GM19240 (cell line): ENCODE results near the gene NISCH.
A peak's percentile ranks its signal among the peaks of the same experiment; 100 is the strongest.

Experiments used
- DNase-seq: peaks from one replicate; pipeline ENCODE4 v3.0.0; 2011; ENCODE audit warnings: low spot score; ENCODE audit not compliant: insufficient read length

Gene NISCH

DNA sequence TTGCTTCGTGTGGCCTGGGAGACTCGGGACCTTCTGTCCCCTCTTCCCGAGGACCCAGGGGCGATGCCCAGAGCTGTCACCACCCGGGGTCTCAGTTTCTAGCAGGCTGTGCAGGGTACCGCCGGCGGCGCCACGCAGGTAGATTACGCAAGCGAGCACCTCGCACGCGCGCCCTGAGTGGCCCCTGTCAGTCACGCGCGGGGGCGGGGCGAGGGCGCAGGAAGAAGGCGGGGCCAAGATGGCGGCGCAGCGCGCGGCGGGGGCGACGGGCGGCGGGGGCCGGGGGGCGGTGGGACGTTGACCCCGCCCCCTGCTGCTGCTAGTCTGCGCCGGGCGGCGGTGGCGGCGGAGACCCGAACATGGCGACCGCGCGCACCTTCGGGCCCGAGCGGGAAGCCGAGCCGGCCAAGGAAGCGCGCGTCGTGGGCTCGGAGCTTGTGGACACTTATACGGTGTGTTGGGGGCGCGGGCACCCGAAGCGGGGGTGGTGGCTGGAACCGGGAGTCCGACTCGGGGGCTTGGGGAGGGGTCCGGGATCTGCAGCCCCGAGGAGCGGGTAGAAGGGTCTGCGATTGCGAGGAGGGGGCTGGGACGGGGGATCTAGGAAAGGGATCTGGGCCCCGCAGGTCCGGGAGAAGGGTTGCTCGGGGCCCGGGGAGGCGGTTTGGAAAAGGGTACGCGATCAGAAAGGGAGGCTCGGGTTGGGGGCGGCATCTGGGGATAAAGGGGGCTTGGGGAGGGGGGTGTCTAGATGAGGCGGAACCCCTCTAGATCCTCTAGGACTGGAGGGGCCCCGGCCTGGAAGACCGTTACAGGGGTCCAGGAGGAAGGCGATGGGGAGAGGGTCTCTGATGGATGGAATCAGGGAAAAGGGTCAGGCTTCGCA lies at the start of gene NISCH:
NISCH (plus strand) TSS at position 322 of the 886 bp plus-strand sequence; CDS start at position 360, 38 bp downstream.
- DNase-seq, result peak; percentile 87

DNA sequence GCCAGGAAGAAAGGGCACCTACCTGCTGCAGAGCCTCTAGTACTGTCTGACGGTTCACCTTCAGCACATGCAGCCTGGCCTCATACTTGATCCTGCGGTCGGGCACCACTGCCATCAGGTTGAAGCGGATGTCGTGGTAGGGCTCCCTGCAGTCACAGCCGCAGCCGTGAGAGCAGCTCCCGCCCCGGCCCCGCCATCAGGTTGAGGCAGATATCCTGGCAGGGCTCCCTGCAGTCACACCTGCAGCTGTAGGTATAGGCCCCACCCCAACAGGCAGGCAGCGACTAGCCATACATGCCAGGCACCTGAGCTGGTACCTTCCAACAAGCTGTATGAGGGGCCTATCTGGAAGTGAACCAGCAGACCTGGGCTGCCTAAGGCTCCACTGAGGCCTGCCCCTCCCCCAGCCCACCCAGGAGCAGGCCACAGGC lies 49.2 kb upstream of the NISCH start:
- no peak for DNase-seq

DNA sequence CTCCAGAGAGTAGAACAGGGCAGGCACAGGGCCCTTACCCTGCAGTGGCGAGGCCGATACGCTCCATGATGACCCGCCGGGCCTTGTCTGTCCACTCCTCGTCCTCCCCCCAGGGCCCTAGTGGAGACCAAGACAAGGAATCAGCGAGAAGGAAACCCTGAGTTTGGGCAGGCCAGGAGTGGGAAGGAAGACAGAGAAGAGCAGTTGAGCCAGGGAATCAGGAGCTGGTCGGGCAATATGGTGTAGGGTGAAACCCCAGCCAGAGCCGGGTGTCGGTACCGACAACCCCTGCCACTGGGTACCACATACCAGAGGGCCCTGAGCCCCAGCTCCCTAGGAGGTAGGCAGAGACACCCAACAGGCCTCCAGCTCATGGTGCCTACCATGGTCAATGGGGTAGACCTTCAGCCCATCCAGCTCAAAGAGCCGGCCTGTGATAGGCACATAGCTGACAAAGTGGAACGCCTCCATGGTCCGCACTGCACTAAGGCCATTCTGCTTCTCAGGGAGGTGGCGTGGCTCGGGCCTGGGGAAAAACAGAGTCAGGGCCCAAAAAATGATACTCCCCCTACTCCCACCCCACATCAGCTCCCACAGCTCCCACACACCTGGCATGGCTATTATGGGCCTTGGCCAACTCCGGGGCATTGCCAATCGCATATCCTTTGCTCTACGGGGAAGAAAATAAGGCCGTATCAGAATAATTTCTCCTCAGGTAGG lies 48.5 kb upstream of the NISCH start:
- DNase-seq, result no peak

GRCh38 chr3:52407779-52408178 lies 47.6 kb upstream of the NISCH start:
- DNase-seq, result no peak

- no peak for DNase-seq
Measured at GRCh38 chr3:52408466-52408865, 46.9 kb upstream of the NISCH start.

- DNase-seq, result no peak
Measured at GRCh38 chr3:52415800-52416199, 39.6 kb upstream of the NISCH start.

- no peak for DNase-seq
Measured at GRCh38 chr3:52420388-52420787, 35.0 kb upstream of the NISCH start.

- no peak for DNase-seq
Measured at GRCh38 chr3:52422669-52423068, 32.7 kb upstream of the NISCH start.

- DNase-seq, result no peak
Measured at GRCh38 chr3:52423173-52423572, 32.2 kb upstream of the NISCH start.

- DNase-seq, result no peak
Measured at GRCh38 chr3:52428151-52429005, 27.0 kb upstream of the NISCH start.

GRCh38 chr3:52429031-52429430 lies 26.4 kb upstream of the NISCH start:
- DNase-seq, result no peak

GRCh38 chr3:52429779-52430415 lies 25.5 kb upstream of the NISCH start:
- no peak for DNase-seq

DNA sequence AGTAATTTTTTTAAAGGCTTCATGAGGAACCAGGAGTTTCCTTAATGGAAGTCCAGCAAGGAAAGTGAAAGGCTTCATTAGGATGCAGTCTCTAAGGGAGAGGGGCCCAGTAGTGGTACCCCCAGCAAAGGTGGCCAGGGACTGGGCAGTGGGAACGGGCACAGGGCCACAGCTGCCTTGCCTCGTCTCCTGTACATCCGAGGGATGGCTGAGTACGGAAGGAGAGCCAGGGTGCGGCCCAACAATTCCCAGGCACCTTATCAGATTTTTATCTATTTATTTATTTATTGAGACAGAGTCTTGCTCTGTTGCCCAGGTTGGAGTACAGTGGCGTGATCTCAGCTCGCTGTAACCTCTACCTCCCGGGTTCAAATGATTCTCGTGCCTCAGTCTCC lies 25.0 kb upstream of the NISCH start:
- DNase-seq, result no peak

- DNase-seq, result no peak
Measured at GRCh38 chr3:52431459-52432223, 23.8 kb upstream of the NISCH start.

GRCh38 chr3:52432225-52432624 lies 23.2 kb upstream of the NISCH start:
- no peak for DNase-seq

GRCh38 chr3:52432691-52433141 lies 22.7 kb upstream of the NISCH start:
- no peak for DNase-seq

- DNase-seq, result no peak
Measured at GRCh38 chr3:52433328-52433995, 21.9 kb upstream of the NISCH start.

DNA sequence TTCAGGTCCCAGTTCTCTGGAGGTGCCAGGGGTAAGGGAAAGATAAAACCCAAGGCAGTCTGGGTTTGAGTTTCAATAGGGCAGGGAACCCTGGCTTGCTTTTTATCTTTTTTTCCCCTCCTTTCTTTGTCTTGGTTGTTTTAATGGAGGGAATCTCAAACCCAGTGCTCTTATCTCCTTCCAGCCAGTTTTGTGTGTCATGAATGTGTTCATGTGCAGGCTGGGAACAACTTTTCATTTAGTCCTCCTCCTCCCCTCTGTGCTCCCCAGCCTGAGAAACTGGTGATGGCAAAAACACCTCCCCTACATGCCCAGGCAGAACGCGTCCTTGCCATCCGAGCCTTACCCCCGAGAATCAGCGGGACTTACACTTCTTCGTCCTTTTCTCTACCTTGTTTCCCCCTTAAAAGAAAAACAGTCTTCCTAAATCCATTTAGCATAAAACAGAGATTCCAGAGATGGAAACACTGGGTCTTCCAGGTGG lies 21.4 kb upstream of the NISCH start:
- no peak for DNase-seq

DNA sequence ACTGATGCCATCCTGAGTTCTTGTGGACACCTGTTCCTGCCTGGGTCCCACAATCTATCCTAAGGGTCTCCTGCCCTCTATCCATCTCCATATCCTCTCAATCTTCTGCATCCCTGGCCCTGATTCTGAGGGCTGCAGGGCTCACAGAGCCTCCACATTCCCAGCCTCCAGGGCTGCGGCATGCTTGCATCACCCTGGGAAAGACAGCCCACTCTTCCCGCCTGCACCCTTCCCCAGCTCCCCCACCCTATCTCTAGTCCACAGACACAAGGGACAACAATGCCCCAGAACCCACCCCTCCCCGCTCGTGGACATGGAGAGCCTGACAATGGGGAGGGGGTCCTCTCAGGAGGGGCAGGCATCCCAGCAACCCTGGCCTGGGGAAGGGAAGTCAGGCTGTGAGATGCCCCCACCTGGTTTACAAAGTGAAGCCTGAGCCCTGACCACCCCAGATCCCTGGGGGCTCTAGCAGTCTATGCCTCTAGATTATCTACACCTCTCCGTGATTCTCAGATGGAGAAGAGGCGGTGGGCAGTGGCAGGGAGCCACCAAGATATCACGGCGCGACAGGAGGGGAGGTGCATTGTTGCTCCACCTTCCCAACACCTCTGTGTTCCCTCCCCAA lies 20.8 kb upstream of the NISCH start:
- DNase-seq, result no peak
